WERI-Rb-1 (cell line): Measurements from ENCODE around the gene RAD9A.

Experiments used
- DNase-seq: peaks from one replicate; pipeline ENCODE4 v3.0.0-alpha.2; 2020
- H3K27ac ChIP-seq: fragments of 250-450 bp; sonication (Bioruptor Pico); 2 replicates; pipeline ENCODE4 v1.5.1; 2020; ENCODE audit warnings: mild to moderate bottlenecking, moderate library complexity
- H3K27me3 ChIP-seq: fragments of 250-450 bp; sonication (Bioruptor Pico); 2 replicates; pipeline ENCODE4 v1.5.1; 2021; ENCODE audit warnings: mild to moderate bottlenecking, low read depth, moderate library complexity; ENCODE audit not compliant: insufficient read depth, severe bottlenecking
- H3K36me3 ChIP-seq: fragments of 250-450 bp; sonication (Bioruptor Pico); 2 replicates; pipeline ENCODE4 v1.5.1; 2020; ENCODE audit warnings: mild to moderate bottlenecking, moderate library complexity
- H3K4me3 ChIP-seq: 2 replicates; pipeline ENCODE4 v1.5.1; 2011; ENCODE audit warnings: low read depth, mild to moderate bottlenecking, control low read depth, low read length
- H3K9me3 ChIP-seq: fragments of 250-450 bp; sonication (Bioruptor Pico); 2 replicates; pipeline ENCODE4 v1.5.1; 2021; ENCODE audit warnings: mild to moderate bottlenecking, moderate library complexity; ENCODE audit not compliant: severe bottlenecking
- CTCF ChIP-seq: IDR thresholded peaks from 2 replicates; pipeline ENCODE4 v1.5.1; 2011; ENCODE audit warnings: low read depth, mild to moderate bottlenecking, control low read depth, inconsistent platforms, low read length

RAD9A gene

GRCh38 chr11:67433536-67434394, 42.0 kb downstream of the RAD9A start:
- TF ChIP-seq CTCF: no peak
- no peaks in the 10 kb centered on the region for H3K27me3 ChIP-seq
- H3K9me3 ChIP-seq: no peaks in the 10 kb centered on the region
- H3K27ac ChIP-seq: no peak overlapping the region
- no peak for DNase-seq
- H3K36me3 ChIP-seq: peaks cover 79% of the 10 kb centered on the region
- no peak overlapping the region for H3K4me3 ChIP-seq

- H3K36me3 ChIP-seq: peaks cover 82% of the 10 kb centered on the region
- no peak overlapping the region for H3K27ac ChIP-seq
- no peaks in the 10 kb centered on the region for H3K27me3 ChIP-seq
- TF ChIP-seq CTCF: no peak
- no peak for DNase-seq
- no peaks in the 10 kb centered on the region for H3K9me3 ChIP-seq
- H3K4me3 ChIP-seq: no peak overlapping the region
These were observed 42.7 kb downstream of the RAD9A start for GRCh38 chr11:67434395-67434881.

- no peak overlapping the region for H3K4me3 ChIP-seq
- TF ChIP-seq CTCF: no peak
- no peak overlapping the region for H3K27ac ChIP-seq
- DNase-seq: no peak
- no peaks in the 10 kb centered on the region for H3K9me3 ChIP-seq
- no peaks in the 10 kb centered on the region for H3K27me3 ChIP-seq
- H3K36me3 ChIP-seq: peaks cover 82% of the 10 kb centered on the region
These were observed 43.4 kb downstream of the RAD9A start for GRCh38 chr11:67435031-67435726.

- no peak for DNase-seq
- Histone ChIP-seq H3K4me3 (no peak overlapping the region), H3K27ac (peak overlapping the region; percentile 25), H3K36me3 (peaks cover 82% of the 10 kb centered on the region), H3K9me3 (no peaks in the 10 kb centered on the region), H3K27me3 (no peaks in the 10 kb centered on the region)
- no peak for TF ChIP-seq CTCF
These were observed 44.1 kb downstream of the RAD9A start for GRCh38 chr11:67435727-67436458.

- TF ChIP-seq CTCF: no peak
- no peaks in the 10 kb centered on the region for H3K27me3 ChIP-seq
- H3K27ac ChIP-seq: peak overlapping the region; percentile 25
- no peak overlapping the region for H3K4me3 ChIP-seq
- no peaks in the 10 kb centered on the region for H3K9me3 ChIP-seq
- peak; percentile 43 for DNase-seq
- peaks cover 76% of the 10 kb centered on the region for H3K36me3 ChIP-seq
These were observed 44.8 kb downstream of the RAD9A start for GRCh38 chr11:67436459-67437081.
